Stomach (tissue), 4 donors: ENCODE measurements around the gene ZNF888.

Source experiments
- CTCF ChIP-seq, 7 experiments: fragments of 450-650 bp in 4 of 7; fragments of 200-600 bp in 3 of 7; sonication (generic) in 3 of 7; IDR thresholded peaks; one replicate each; pipeline ENCODE4 v1.5.1; 2016 to 2019; ENCODE audit warnings: antibody characterized with exemption in 7 of 7, control low read depth in 2 of 7, mild to moderate bottlenecking in 1 of 7
- EP300 ChIP-seq: sonication (generic); formaldehyde crosslinking; IDR thresholded peaks from one replicate; pipeline ENCODE4 v1.6.1; 2017; ENCODE audit warnings: antibody characterized with exemption
- POLR2A ChIP-seq, 4 donors: fragments of 450-650 bp; IDR thresholded peaks; one replicate each; pipeline ENCODE4 v1.6.1; 2016; ENCODE audit warnings: antibody characterized with exemption in 4 of 4, control low read depth in 2 of 4, mild to moderate bottlenecking in 1 of 4, moderate library complexity in 1 of 4
- POLR2AphosphoS5 ChIP-seq, 3 donors: sonication (generic); formaldehyde crosslinking; IDR thresholded peaks; one replicate each; pipeline ENCODE4 v1.6.1; 2016; ENCODE audit warnings: antibody characterized with exemption in 3 of 3

GRCh38 chr19:52942386-52943133, 19.3 kb upstream of the ZNF888 start:
- TF ChIP-seq EP300 (no peak), CTCF (IDR thresholded peaks at IDR 0.05) (no peak), POLR2A (IDR thresholded peaks at IDR 0.05) (peak in 2 of 4 donors; percentile 85 to 92), POLR2AphosphoS5 (IDR thresholded peaks at IDR 0.05) (peak; percentile 57 to 97 (median 97))
